Measurements from ENCODE around the gene MXI1. TPM values are rescaled to one million over a fixed set of nuclear protein-coding genes. Genes with fewer than 3 reads are reported as not detected.
A peak's percentile ranks its signal among the peaks of the same experiment; 100 is the strongest.

MXI1 gene
- total and polyA plus RNA-seq, 2 experiments from 2014 or later = 5.1 to 8.5 TPM

DNA sequence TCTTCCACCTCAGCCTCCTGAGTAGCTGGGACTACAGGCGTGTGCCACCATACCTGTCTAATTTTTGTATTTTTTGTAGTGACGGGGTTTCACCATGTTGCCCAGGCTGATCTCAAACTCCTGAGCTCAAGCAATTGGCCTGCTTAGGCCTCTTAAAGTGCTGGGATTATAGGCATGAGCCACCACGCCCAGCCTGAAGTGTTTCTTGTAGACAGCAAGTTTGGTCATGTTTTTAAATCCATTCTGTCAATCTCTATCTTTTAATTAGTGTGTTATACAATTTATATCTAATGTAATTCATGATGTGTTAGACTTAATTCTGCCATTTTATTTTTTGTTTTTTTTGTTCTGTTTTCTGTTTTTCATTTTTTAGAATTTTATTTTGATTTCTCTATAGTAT lies 17.2 kb upstream of the MXI1 start (continued):
- TF ChIP-seq ZNF462 (CRISPR knock-in tag; IDR thresholded peaks at IDR 0.05) (no peak), REST (IDR thresholded peaks at IDR 0.05; ENCODE audit: unreplicated experiment) (no peak), CREB1 (CRISPR knock-in tag; IDR thresholded peaks at IDR 0.05; ENCODE audit: low read depth) (no peak), NANOG (IDR thresholded peaks at IDR 0.05; ENCODE audit: borderline replicate concordance) (no peak), JUNB (IDR thresholded peaks at IDR 0.05; ENCODE audit: unreplicated experiment) (no peak)

- no peaks in the 10 kb centered on the region for H3K27me3 Mint-ChIP-seq (ENCODE audit: insufficient read depth, low read depth, poor library complexity)
- no peak overlapping the region for H3K27ac Mint-ChIP-seq
- Histone ChIP-seq H3K36me3 (ENCODE audit: insufficient read depth) (no peaks in the 10 kb centered on the region), H3K27me3 (ENCODE audit: insufficient read depth) (peaks cover 19% of the 10 kb centered on the region), H4K20me1 (replicated peaks; ENCODE audit: insufficient read depth) (peaks cover 4% of the 10 kb centered on the region; the same call in 1 of the 2 replicates), H3F3A (replicated peaks; ENCODE audit: low read depth) (no peaks in the 10 kb centered on the region), H3K4me3 (no peak overlapping the region), H3K4me1 (ENCODE audit: insufficient read depth) (no peaks in the 10 kb centered on the region), H3K4me2 (no peak overlapping the region), H2AFZ (no peak overlapping the region), H3K9me2 (ENCODE audit: insufficient read depth) (no peaks in the 10 kb centered on the region), H3K79me2 (replicated peaks; ENCODE audit: insufficient read depth) (no peaks in the 10 kb centered on the region), H3K27ac (ENCODE audit: low read depth) (no peak overlapping the region)
- ATAC-seq (peak; percentile 91), DNase-seq (ENCODE audit: low spot score) (peak; percentile 82)
- H3K4me1 Mint-ChIP-seq = no peaks in the 10 kb centered on the region
- TF ChIP-seq CTCF (conservative IDR thresholded peaks at IDR 0.05; ENCODE audit: low read depth in 2 of 2) (peak; percentile 74 to 77), NANOG (IDR thresholded peaks at IDR 0.05; ENCODE audit: borderline replicate concordance) (no peak)
- no peak overlapping the region for H3K4me3 Mint-ChIP-seq
- no peaks in the 10 kb centered on the region for H3K36me3 Mint-ChIP-seq (ENCODE audit: low read depth)
- no peaks in the 10 kb centered on the region for H3K9me3 Mint-ChIP-seq
Observed at GRCh38 chr10:110192552-110192951, 14.9 kb upstream of the MXI1 start.

Data from GM23338 (cell line).